HepG2 (cell line): Measurements from ENCODE around the gene ACTN3. TPM values are rescaled to one million over a fixed set of nuclear protein-coding genes. Genes with fewer than 3 reads are reported as not detected.

Source experiments
- AHR ChIP-seq: IDR thresholded peaks from 2 replicates; pipeline ENCODE4 v1.6.1; 2018; ENCODE audit warnings: missing genetic modification reagents, missing compliant biosample characterization
- ARID2 ChIP-seq: sonication (generic); formaldehyde crosslinking; IDR thresholded peaks from 2 replicates; pipeline ENCODE4 v1.8.1; 2022; ENCODE audit warnings: mild to moderate bottlenecking, missing genetic modification reagents, borderline replicate concordance
- ESRRA ChIP-seq: sonication (generic); formaldehyde crosslinking; IDR thresholded peaks from 2 replicates; pipeline ENCODE4 v1.5.1; 2020; ENCODE audit warnings: mild to moderate bottlenecking, low read depth, missing genetic modification reagents
- ETV5 ChIP-seq: IDR thresholded peaks from 2 replicates; pipeline ENCODE4 v1.6.1; 2018; ENCODE audit warnings: missing biosample characterization, missing genetic modification reagents, inconsistent platforms, borderline replicate concordance
- FOXJ3 ChIP-seq: sonication (generic); formaldehyde crosslinking; IDR thresholded peaks from 2 replicates; pipeline ENCODE4 v1.4.0; 2020; ENCODE audit warnings: missing genetic modification reagents, mild to moderate bottlenecking, borderline replicate concordance
- HDAC1 ChIP-seq: sonication (generic); formaldehyde crosslinking; IDR thresholded peaks from 2 replicates; pipeline ENCODE4 v1.5.1; 2020; ENCODE audit warnings: mild to moderate bottlenecking, missing genetic modification reagents
- HHEX ChIP-seq: IDR thresholded peaks from 2 replicates; pipeline ENCODE4 v1.6.1; 2016; ENCODE audit warnings: control low read depth
- PHF21A ChIP-seq: sonication (generic); formaldehyde crosslinking; IDR thresholded peaks from 2 replicates; pipeline ENCODE4 v1.5.0; 2020; ENCODE audit warnings: mild to moderate bottlenecking, missing genetic modification reagents
- PLSCR1 ChIP-seq: sonication (generic); formaldehyde crosslinking; IDR thresholded peaks from 2 replicates; pipeline ENCODE4 v1.5.0; 2020; ENCODE audit warnings: missing genetic modification reagents, mild to moderate bottlenecking, borderline replicate concordance
- SNAI1 ChIP-seq: sonication (generic); formaldehyde crosslinking; IDR thresholded peaks from 2 replicates; pipeline ENCODE4 v1.5.0; 2020; ENCODE audit warnings: mild to moderate bottlenecking, missing genetic modification reagents, borderline replicate concordance
- SP140L ChIP-seq: sonication (generic); formaldehyde crosslinking; IDR thresholded peaks from 2 replicates; pipeline ENCODE4 v1.4.0; 2020; ENCODE audit warnings: missing genetic modification reagents, borderline replicate concordance
- SRSF9 ChIP-seq: fragments of 200-400 bp; formaldehyde crosslinking; IDR thresholded peaks from 2 replicates; pipeline ENCODE4 v1.6.1; 2018; ENCODE audit warnings: borderline replicate concordance, mild to moderate bottlenecking, low read depth, low read length; ENCODE audit not compliant: insufficient read depth, poor library complexity, severe bottlenecking
- STAT6 ChIP-seq: sonication (generic); formaldehyde crosslinking; IDR thresholded peaks from 2 replicates; pipeline ENCODE4 v1.4.0; 2020; ENCODE audit warnings: missing genetic modification reagents, mild to moderate bottlenecking, borderline replicate concordance
- TBP ChIP-seq: sonication (generic); formaldehyde crosslinking; IDR thresholded peaks from 2 replicates; pipeline ENCODE4 v1.5.0; 2020; ENCODE audit warnings: missing genetic modification reagents
- U2AF2 ChIP-seq: fragments of 200-400 bp; formaldehyde crosslinking; IDR thresholded peaks from 2 replicates; pipeline ENCODE4 v1.6.1; 2017; ENCODE audit warnings: low read depth, mild to moderate bottlenecking, low read length
- YY1 ChIP-seq: IDR thresholded peaks from 2 replicates; pipeline ENCODE4 v1.6.1; 2011; ENCODE audit warnings: low read length, low read depth, moderate library complexity, mild to moderate bottlenecking; ENCODE audit not compliant: insufficient read depth, insufficient replicate concordance
- ZMAT5 ChIP-seq: sonication (generic); formaldehyde crosslinking; IDR thresholded peaks from 2 replicates; pipeline ENCODE4 v1.5.0; 2020; ENCODE audit warnings: mild to moderate bottlenecking, low read depth, missing genetic modification reagents, borderline replicate concordance
- ZNF24 ChIP-seq: fragments of 450-650 bp; IDR thresholded peaks from 2 replicates; pipeline ENCODE4 v1.6.1; 2017; ENCODE audit warnings: antibody characterized with exemption, mild to moderate bottlenecking
- ZSCAN25 ChIP-seq: sonication (generic); formaldehyde crosslinking; IDR thresholded peaks from 2 replicates; pipeline ENCODE4 v1.8.0; 2022; ENCODE audit warnings: mild to moderate bottlenecking, missing genetic modification reagents
- polyA plus RNA-seq, 8 experiments: library from polyadenylated mRNA; depleted of rRNA in 3 of 8; stranded (reverse) in 7 of 8; unstranded in 1 of 8; fragments of >200 nt; fragmentation: Illumina TruSeq in 4 of 8; extraction: Trizol in 4 of 8; gene quantifications; 2 replicates each; pipeline versions ENCODE4 v1.2.1 to v1.2.3, GENCODE V29; 2011 to 2016; ENCODE audit warnings: low read depth in 4 of 8, missing spikeins in 1 of 8, mixed read lengths in 1 of 8; ENCODE audit not compliant: insufficient read depth in 1 of 8
- total RNA-seq, 5 experiments: library from RNA; depleted of rRNA; stranded (reverse); fragments of >200 nt; fragmentation: Illumina TruSeq; extraction: Trizol; gene quantifications; 2 replicates each; pipeline ENCODE4 v1.2.3, GENCODE V29; 2016; ENCODE audit warnings: low read depth in 1 of 5
- TF ChIP-seq, protein P1 (sequence below): sonication (generic); formaldehyde crosslinking; IDR thresholded peaks from 2 replicates; pipeline ENCODE4 v1.4.0; 2020; ENCODE audit warnings: missing genetic modification reagents, borderline replicate concordance
- TF ChIP-seq, protein P2 (sequence below), 2 experiments: sonication (generic) in 1 of 2; formaldehyde crosslinking in 1 of 2; IDR thresholded peaks; 2 replicates each; pipeline versions ENCODE4 v1.4.0 to v1.6.1; 2018 to 2020; ENCODE audit warnings: missing genetic modification reagents in 2 of 2, borderline replicate concordance in 1 of 2, low read depth in 1 of 2, mild to moderate bottlenecking in 1 of 2, missing biosample characterization in 1 of 2

The ACTN3 gene
- total and polyA plus RNA-seq, 2 of the 13 experiments (the other 11 are each of a cell fraction or from before 2014, with no cell fraction given): 0.04 to 0.09 TPM

DNA sequence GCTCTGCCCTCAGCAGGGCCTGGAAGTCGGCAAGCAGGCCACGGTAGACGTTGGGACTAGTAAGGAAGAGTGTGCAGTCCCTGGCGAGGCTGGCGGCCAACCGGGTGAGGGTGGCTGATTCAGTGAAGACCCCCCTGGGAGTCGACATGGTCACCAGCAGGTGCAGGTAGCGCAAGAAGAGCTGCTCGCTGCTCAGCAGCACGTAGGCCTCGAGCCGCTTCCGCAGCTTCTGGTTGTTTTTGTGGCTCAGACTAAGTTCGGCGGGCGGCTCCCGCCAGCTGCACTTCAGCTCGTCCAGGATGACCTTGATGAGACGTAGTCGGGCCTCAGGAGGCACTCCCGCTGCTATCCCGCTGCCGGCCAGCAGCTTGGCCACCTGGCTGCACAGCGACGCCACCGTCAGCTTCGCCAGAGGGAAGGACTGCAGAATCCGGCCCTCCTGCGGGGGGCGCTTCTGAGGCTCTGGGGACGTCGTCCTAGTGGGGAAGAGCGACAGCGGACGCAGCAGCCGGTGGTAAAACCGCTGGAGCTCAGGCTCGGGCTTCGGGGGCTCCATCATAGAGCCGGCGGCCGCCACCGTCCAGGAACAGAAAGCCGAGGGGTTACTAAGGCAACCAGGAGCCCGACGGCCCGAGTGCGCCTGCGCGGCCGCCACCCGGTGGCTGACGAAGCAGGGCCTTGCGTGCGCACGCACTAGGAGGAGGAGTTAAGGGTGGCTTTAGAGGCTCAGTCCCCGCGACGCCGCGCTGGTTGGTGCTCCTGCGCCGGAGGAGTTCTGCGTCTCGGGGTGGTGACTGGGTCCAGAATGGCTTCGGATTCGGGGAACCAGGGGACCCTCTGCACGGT lies 46.0 kb downstream of the ACTN3 start, which contains the start of the genes CCDC87 and CCS (continued):
- TF ChIP-seq ZNF24: no peak
- TF ChIP-seq PHF21A: peak; percentile 40; the same call in 1 of the 2 replicates
- peak; percentile 94 for TF ChIP-seq ESRRA (CRISPR knock-in tag)
- TF ChIP-seq ZSCAN25 (CRISPR knock-in tag): peak; percentile 59; the same call in 1 of the 2 replicates
- peak; percentile 31; the same call in 1 of the 2 replicates for TF ChIP-seq AHR (CRISPR knock-in tag)
- peak; percentile 34; the same call in 1 of the 2 replicates for TF ChIP-seq SP140L (CRISPR knock-in tag)
- TF ChIP-seq YY1: peak; percentile 26
- TF ChIP-seq, protein P1, sequence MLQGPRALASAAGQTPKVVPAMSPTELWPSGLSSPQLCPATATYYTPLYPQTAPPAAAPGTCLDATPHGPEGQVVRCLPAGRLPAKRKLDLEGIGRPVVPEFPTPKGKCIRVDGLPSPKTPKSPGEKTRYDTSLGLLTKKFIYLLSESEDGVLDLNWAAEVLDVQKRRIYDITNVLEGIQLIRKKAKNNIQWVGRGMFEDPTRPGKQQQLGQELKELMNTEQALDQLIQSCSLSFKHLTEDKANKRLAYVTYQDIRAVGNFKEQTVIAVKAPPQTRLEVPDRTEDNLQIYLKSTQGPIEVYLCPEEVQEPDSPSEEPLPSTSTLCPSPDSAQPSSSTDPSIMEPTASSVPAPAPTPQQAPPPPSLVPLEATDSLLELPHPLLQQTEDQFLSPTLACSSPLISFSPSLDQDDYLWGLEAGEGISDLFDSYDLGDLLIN (CRISPR knock-in tag): 0 out of 2 replicates have a peak, but pooled peaks have one; percentile 0
- TF ChIP-seq U2AF2: no peak
- TF ChIP-seq ETV5: peak; percentile 66
- no peak for TF ChIP-seq SRSF9
- no peak for TF ChIP-seq HHEX (CRISPR knock-in tag)
- TF ChIP-seq ARID2 (CRISPR knock-in tag): no peak
- TF ChIP-seq HDAC1 (CRISPR knock-in tag): peak; percentile 87
- TF ChIP-seq, protein P2, sequence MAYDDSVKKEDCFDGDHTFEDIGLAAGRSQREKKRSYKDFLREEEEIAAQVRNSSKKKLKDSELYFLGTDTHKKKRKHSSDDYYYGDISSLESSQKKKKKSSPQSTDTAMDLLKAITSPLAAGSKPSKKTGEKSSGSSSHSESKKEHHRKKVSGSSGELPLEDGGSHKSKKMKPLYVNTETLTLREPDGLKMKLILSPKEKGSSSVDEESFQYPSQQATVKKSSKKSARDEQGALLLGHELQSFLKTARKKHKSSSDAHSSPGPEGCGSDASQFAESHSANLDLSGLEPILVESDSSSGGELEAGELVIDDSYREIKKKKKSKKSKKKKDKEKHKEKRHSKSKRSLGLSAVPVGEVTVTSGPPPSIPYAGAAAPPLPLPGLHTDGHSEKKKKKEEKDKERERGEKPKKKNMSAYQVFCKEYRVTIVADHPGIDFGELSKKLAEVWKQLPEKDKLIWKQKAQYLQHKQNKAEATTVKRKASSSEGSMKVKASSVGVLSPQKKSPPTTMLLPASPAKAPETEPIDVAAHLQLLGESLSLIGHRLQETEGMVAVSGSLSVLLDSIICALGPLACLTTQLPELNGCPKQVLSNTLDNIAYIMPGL (CRISPR knock-in tag; IDR thresholded peaks at IDR 0.05; ENCODE audit: borderline replicate concordance in 1 of 2, low read depth in 1 of 2): peak; percentile 84 to 90
- TF ChIP-seq STAT6: no peak
- peak; percentile 71; the same call in 1 of the 2 replicates for TF ChIP-seq FOXJ3 (CRISPR knock-in tag)
- TF ChIP-seq SNAI1 (CRISPR knock-in tag): peak; percentile 5; the same call in 1 of the 2 replicates
- TF ChIP-seq TBP (CRISPR knock-in tag): 0 out of 2 replicates have a peak, but pooled peaks have one; percentile 62
- TF ChIP-seq ZMAT5: no peak
- no peak for TF ChIP-seq PLSCR1 (CRISPR knock-in tag)
